ENCODE data around the gene GRIN2C.

GRCh38 chr17:74836191-74836590, 23.5 kb downstream of the GRIN2C start:
- TF ChIP-seq POLR2A (IDR thresholded peaks at IDR 0.05) (no peak), CTCF (IDR thresholded peaks at IDR 0.05) (no peak), POLR2AphosphoS5 (IDR thresholded peaks at IDR 0.05) (no peak)
